Pons (tissue), 1 donor: ENCODE measurements around the gene ATP10B.
"Not testable (repeated sequence)": the region's sequence is repeated elsewhere in the genome, so short reads cannot be mapped to it uniquely, and the experiment has no call there.

Experiments
- DNase-seq: peaks from one replicate; pipeline ENCODE4 v3.0.0-alpha.2; 2016; ENCODE audit warnings: low spot score

Gene ATP10B

GRCh38 chr5:160812996-160813395, 39.0 kb downstream of the ATP10B start:
- DNase-seq = not testable (repeated sequence)

GRCh38 chr5:160805376-160805775, 46.6 kb downstream of the ATP10B start:
- no peak for DNase-seq

DNA sequence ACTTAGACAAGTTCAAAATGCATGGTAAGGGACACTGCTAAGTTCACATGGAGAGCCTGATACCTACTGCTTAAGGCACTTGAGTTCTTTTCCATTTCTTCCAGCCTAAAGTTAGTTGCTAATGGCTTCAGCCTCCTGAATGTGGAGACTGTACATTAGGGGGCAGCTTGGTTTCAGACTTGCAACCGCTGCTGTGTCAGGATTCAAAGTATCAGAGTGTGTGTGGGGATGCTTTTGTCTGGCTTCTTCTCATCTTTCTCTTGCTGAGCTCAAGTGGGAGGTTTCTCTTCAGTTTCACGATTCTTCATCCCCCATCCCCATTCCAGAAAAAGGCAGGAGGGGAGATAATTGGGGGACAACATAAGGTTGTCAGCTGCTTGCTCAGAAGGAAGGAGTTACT, 49.4 kb downstream of the ATP10B start:
- DNase-seq = peak; percentile 72

DNA sequence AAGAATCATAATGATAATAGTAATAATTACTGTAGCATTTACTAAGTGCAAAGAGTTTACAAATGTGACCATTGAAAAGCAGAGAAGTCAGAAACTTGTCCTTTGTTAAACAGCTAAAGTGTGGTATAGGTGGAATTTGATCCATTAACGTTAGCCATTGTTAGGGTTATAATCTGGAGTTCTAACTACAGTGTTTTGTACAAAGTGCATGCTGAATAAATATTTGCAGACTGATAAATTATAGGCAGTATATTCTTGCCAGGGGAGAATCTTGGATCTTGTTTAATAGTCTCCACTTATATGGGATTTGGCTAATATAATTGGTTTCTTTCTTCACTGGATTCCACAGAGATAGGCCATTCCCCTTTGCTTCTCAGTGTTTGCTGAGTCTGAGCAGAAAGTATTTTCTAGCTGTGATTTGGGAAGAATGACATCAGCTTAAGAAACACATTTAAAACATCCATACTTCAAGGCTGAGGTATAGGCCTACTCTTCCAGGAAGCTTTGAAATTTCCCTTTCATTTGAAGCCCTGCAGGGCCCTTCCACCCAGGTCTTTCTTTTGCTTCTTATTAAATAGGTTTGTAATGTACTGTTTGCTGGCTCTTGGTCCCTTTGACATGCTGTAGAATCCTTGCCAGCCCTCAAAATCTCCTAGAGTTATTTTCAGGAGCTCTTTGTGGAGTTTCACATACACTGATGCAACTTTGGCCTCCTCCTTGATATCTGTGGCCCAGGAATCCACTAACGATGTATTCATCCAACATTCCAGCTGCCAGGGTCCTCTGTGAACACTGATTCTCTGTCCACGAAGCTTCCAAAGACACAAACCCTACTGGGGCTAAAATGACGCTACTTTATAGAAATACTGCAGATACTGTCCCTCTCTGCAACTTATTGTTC, 51.4 kb downstream of the ATP10B start:
- no peak for DNase-seq

DNA sequence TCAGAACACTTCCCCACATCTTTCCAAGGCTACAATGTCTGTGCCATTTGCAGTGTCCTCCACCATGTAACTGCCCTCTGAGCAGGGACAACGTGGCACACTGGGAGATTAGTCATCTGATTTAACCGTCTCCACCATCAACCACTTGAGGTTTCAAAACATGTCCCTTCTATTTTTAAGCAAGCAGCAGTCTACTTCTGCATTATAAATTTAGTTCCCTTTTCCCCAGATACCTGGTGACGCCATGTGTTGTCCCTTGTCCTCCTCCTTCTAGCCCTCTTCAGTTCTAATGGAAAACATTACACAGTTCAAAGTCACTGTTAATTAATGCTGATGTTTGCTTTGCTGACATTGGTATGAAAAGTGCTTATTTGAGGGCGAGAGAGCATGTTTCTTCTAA, 52.8 kb downstream of the ATP10B start:
- DNase-seq = peak; percentile 48

DNA sequence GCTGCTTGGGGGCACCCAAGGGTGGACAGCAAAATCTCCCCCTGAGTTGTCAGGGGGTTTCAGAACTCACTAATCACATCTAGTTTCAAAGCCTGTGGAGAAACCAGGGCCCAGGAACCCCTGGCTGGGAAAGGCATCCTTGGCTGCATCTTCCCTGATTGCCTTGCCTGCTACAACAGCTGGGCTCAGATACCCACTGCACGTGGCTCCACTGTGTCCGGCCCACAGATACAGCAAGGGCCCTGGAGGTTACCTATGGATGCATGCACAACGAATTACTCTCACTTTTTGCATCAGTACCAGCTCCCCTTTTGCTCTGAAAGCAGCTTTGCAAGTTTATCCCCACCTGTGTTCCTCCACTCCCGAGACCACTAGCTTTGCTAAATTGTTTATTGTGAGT, 55.0 kb downstream of the ATP10B start:
- no peak for DNase-seq

GRCh38 chr5:160793530-160793899, 58.5 kb downstream of the ATP10B start:
- DNase-seq = no peak

- no peak for DNase-seq
Measured at GRCh38 chr5:160792732-160793529, 59.1 kb downstream of the ATP10B start.

GRCh38 chr5:160792281-160792680, 59.7 kb downstream of the ATP10B start:
- DNase-seq = no peak

DNA sequence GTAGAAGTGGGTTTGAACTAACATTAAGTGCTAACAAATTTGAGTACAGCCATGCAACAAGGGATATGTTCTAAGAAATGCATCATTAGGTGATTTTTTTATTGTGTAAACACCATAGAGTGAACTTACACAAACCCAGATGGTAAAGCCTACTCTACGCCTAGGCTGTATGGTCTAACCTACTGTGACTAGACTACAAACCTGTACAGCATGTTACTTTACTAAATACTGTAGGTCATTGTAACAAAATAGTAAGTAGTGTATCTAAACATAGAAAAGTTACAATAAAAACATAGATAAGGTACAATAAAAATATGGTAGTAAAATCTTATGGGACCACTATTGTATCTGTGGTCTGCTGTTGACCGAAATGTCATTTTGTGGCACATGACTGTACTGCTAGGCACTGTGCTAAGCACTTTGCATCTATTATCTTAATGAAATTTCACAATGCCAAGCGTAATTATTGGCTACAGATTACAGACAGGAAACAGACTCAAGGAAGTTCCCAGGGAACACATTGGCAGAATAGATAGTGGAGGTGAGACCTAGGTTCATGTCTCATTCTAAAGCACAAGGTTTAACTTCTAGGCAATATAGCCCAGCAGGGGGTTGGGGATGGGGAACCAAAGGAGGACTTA, 62.7 kb downstream of the ATP10B start:
- DNase-seq = no peak

DNA sequence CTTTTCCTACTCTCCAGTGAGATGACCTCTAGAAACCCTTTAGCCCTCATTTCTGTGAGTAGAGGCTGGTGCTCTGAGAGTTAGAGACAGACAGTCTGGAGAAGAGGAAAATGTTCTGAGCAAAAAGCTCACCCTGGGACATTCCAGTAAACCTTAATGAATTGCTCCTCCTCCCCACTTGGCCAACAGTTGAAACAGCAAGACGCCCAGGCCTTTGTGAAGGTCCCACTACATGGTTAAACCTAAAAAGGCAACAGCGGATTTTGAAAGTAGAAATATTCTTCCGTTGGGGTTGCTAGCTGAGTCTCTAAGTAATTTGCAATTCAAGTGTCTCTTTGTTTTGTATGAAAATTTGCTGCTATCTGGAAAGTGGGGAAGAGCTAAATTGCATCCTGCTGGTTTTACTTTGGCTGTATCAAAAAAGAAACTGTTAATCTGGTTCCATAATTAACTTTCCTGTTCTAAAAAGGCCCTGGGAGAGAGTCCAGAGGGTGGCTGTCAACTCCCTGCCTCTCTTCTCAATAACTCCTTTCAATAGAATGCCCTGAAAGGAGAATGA, 63.8 kb downstream of the ATP10B start:
- peak; percentile 37 for DNase-seq

DNA sequence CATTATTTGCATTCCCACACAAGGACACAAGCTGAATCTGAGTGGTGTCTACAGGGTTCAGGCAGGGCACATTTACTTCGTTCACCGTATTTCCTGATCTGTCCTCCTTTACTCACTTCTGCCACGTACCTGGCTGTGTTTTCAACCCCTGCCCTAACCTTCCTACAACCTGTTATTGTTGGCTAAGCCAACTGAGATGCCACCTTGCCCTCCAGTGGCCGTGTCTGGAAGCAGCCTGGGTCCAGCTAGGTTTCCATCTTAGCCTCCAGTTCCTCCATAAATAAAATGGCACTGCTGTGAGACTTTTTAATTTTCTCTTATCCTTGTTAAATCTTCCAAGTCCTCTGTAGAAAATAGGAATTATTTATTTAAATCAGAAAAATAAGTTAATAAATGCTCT, 64.8 kb downstream of the ATP10B start:
- DNase-seq = no peak

GRCh38 chr5:160774666-160775315, 77.2 kb downstream of the ATP10B start:
- peak; percentile 96 for DNase-seq

- DNase-seq = no peak
Measured at GRCh38 chr5:160773646-160774410, 78.2 kb downstream of the ATP10B start.

DNA sequence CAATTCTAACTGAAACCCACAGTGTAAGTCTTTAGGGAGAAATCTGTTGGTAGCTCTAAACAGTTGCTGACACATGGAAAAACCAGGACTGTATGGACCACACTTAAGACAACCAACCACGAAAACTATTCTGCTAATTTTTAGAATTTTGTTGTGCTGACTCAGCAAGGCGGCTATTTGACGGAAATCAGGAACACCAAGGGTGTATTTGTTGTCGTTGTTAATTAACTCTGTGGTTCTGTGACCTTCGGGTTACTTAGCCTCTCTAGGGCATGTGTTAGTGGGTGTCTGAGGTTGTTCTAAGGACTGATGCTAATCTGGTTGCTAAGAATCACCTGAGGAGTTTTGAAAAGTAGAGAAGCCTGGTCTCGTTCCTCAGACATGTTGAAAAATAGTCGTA, 79.2 kb downstream of the ATP10B start:
- DNase-seq = no peak

DNA sequence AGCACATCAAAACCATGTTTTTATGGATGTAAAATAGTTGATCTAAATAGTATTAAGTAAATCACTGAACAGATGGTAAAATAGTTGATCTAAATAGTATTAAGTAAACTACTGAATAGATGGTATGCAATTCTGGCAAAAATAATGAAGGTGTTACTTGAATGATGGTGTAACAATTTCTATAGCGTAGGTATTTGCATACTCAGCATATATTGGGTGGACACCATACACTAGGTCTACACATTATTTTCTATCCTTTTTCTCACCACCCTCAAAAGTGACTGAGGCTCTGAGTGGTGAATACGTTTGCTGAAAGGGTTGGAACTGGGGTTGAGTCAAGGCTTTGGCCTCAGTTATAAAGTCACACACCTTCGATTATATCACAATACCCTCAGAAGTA, 81.3 kb downstream of the ATP10B start:
- DNase-seq = no peak

DNA sequence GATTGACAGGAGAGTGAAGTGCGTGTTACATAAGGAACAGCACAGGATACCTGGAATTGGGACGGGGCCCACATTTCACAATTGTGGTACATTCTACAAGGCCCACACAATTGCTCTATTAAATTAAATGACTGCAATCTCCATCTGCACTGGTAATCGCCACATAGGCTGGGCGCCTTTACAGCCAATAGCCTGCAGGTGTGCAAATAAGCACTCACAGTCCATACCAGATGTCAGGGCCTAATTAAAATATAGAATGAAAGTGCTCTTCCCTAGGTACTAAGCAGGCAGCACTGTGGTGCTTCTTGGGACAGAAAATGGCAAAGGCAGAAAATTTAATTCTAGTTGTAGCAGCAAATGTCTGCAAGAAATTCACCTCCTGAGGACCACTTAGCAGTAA, 82.7 kb downstream of the ATP10B start:
- no peak for DNase-seq

GRCh38 chr5:160767062-160767461, 84.9 kb downstream of the ATP10B start:
- no peak for DNase-seq

GRCh38 chr5:160760008-160760407, 92.0 kb downstream of the ATP10B start:
- DNase-seq = no peak

DNA sequence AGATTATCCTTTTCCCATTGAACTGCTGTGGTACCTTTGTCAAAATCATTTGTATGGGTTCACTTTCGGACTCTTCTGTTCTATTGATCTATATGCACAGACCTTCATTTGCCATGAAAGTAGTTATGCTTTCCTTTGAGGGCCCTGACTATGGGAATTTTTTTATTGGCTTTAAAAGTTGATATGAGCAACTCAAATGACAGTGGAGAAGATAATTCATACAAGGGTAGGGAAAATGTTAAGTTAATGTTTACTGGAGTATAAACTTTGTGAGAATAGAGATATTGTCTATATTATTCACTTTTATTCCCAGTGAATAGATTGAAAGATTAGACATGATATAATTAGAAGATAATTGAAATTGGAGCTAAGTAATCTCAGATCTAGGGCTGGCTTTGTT, 94.8 kb downstream of the ATP10B start:
- DNase-seq = no peak
